ENCODE data around the gene MCM3AP.

Gene MCM3AP

DNA sequence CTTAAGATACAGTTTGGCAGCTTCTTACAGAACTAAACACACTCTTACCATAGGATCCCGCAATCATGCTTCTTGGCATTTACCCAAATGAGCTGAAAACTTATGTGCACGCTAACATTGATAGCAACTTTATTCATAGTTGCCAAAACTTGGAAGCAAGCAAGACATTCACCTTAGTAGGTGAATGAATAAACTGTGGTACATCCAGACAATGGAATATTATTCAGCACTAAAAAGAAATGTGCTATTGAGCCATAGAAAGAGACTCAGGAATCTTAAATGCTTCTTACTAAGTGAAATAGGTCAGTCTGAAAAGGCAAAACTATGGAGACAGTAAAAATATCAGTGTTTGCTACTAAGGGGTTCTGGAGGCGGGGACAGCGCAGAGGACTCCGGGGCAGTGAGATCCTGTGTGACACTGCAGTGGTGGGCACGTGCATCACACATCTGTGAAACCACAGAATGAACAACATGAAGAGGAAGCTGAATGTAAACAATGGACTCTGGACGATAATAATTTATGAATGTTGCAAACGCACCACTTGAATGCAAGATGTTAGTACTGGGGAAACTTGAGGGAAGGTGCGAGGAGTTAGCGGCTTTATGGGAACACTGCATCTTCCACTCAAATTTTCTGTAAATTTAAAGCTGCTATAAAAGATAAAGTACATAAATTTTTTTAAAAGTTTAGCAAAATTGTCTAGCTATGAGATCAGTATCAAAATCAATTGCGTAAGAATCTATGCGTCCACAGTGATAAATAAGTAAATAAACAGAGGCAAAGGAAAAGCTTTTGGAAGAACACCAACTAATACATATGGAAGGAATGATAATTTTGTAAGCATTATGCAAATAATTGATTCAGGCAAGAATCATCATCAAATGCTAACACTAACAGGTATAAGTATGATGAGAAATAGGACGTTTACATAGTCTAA, 85.7 kb downstream of the MCM3AP start:
- no peak for TF ChIP-seq Cebpa-rat (IDR thresholded peaks at IDR 0.05)

GRCh38 chr21:46196733-46197132, 88.7 kb downstream of the MCM3AP start:
- H4K20me1 ChIP-seq: no peaks in the 10 kb centered on the region
- H3K9me3 ChIP-seq: peaks cover 7% of the 10 kb centered on the region; the same call in 1 of the 2 replicates
- H3K4me1 ChIP-seq: peaks cover 9% of the 10 kb centered on the region
- H3K36me3 ChIP-seq: peaks cover 75% of the 10 kb centered on the region
- H3K4me2 ChIP-seq: no peak overlapping the region
- H3K4me3 ChIP-seq: no peak overlapping the region
- H3K9ac ChIP-seq: 0 out of 2 replicates have a peak overlapping the region, but pooled peaks have one; percentile 17
- H3K27me3 ChIP-seq: no peaks in the 10 kb centered on the region
- no peak overlapping the region for H3K27ac ChIP-seq
- TF ChIP-seq Cebpa-rat (IDR thresholded peaks at IDR 0.05): no peak

More for the DNA sequence above, 85.7 kb downstream of the MCM3AP start:
- H3K9me3 ChIP-seq: peaks cover 7% of the 10 kb centered on the region; the same call in 1 of the 2 replicates
- H3K9ac ChIP-seq: no peak overlapping the region
- H3K4me2 ChIP-seq: no peak overlapping the region
- H3K4me1 ChIP-seq: peaks cover 2% of the 10 kb centered on the region
- H4K20me1 ChIP-seq: no peaks in the 10 kb centered on the region
- no peak overlapping the region for H3K4me3 ChIP-seq
- H3K27ac ChIP-seq: no peak overlapping the region
- no peaks in the 10 kb centered on the region for H3K27me3 ChIP-seq
- H3K36me3 ChIP-seq: peaks cover 58% of the 10 kb centered on the region

DNA sequence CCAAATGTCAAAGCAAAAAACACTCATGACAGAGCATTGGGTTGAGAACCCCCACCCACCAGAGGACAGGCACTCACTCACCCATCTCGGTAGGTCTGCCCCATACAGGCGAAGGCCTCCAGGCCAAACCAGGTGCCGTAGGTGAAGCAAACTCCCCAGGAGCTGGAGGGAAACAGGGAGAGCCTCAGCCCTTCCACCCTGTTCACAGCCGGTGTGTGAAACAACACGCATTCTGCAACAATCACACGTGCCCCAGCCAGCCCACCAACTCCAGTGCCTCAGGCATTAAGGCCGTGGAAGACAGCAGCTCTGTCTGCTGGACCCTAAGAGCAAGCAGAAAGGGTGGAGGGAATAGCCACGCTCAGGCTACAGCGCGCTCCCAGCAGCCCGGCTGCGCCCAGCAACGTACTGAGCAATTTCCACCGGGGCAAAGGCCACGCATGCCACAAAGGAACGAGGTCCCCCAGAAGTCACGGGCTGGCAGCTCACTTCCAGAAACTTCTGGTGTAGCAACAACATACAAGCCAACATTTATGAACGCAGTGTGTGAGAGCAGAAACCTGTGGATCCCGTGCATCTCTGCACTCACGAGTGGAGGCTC, 89.7 kb downstream of the MCM3AP start:
- TF ChIP-seq Cebpa-rat (IDR thresholded peaks at IDR 0.05): no peak
- Histone ChIP-seq H4K20me1 (no peaks in the 10 kb centered on the region), H3K4me1 (peaks cover 14% of the 10 kb centered on the region), H3K4me3 (no peak overlapping the region), H3K36me3 (peaks cover 84% of the 10 kb centered on the region), H3K27me3 (no peaks in the 10 kb centered on the region), H3K27ac (no peak overlapping the region), H3K9me3 (peaks cover 7% of the 10 kb centered on the region; the same call in 1 of the 2 replicates), H3K4me2 (no peak overlapping the region), H3K9ac (no peak overlapping the region)

DNA sequence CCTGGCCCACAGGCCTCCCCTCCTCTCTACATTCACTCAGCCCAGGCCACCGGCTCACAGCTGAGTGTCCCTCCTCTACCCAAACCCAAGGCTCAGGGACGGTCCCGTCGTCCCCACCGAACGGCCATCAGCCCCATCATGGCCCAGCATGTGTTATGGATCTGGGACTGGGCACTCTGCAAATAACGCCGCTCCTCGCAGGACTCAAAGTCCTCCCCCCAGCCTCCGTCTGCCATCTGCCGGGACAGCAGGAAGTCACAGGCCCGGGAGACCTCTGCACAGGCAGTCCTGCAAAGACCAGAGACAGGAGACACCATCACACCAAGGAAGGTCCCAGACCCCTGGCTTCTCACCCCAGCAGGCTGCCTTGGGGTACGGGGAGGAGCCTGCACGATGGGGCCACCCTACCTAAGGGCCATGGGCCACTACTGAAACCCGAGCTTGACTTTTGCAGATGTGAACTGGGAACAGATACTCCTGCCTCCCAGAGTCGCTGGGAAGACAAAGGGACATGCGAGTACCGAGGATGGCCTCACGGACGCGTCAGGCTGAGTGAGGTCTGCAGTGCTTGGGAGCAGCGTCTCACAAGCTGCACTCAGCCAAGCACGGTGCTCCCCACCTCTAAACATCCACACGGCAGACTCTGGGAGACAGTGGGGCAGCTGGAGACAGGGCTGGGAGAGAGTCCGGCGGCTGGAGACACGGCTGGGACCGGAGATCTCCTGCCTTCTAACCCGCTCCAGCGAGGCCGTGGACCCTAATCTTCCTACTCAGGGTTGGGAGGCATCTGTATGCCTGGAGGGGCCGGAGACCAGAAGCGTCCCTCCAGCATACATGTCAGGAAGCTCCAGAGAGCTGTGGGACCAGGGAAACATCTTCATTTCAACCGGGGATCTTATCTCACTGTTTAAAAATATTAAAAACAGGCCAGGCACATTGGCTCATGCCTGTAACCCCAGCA, 90.8 kb downstream of the MCM3AP start:
- H4K20me1 ChIP-seq: no peaks in the 10 kb centered on the region; the same call in 1 of the 2 replicates
- no peak overlapping the region for H3K4me3 ChIP-seq
- H3K9me3 ChIP-seq: peaks cover 5% of the 10 kb centered on the region; the same call in 1 of the 2 replicates
- peaks cover 14% of the 10 kb centered on the region for H3K4me1 ChIP-seq
- no peak overlapping the region for H3K27ac ChIP-seq
- H3K9ac ChIP-seq: no peak overlapping the region; the same call in 1 of the 2 replicates
- H3K36me3 ChIP-seq: peaks cover 86% of the 10 kb centered on the region
- H3K27me3 ChIP-seq: no peaks in the 10 kb centered on the region
- TF ChIP-seq Cebpa-rat (IDR thresholded peaks at IDR 0.05): no peak
- H3K4me2 ChIP-seq: peak overlapping the region; percentile 11; the same call in 1 of the 2 replicates

- no peaks in the 10 kb centered on the region; the same call in 1 of the 2 replicates for H4K20me1 ChIP-seq
- no peaks in the 10 kb centered on the region for H3K9me3 ChIP-seq
- H3K4me1 ChIP-seq: peaks cover 14% of the 10 kb centered on the region
- H3K4me3 ChIP-seq: no peak overlapping the region
- peaks cover 85% of the 10 kb centered on the region for H3K36me3 ChIP-seq
- 0 out of 2 replicates have a peak overlapping the region, but pooled peaks have one; percentile 11 for H3K4me2 ChIP-seq
- no peak overlapping the region for H3K9ac ChIP-seq
- H3K27ac ChIP-seq: no peak overlapping the region
- no peaks in the 10 kb centered on the region for H3K27me3 ChIP-seq
- no peak for TF ChIP-seq Cebpa-rat (IDR thresholded peaks at IDR 0.05)
Observed at GRCh38 chr21:46193829-46194373, 91.5 kb downstream of the MCM3AP start.

DNA sequence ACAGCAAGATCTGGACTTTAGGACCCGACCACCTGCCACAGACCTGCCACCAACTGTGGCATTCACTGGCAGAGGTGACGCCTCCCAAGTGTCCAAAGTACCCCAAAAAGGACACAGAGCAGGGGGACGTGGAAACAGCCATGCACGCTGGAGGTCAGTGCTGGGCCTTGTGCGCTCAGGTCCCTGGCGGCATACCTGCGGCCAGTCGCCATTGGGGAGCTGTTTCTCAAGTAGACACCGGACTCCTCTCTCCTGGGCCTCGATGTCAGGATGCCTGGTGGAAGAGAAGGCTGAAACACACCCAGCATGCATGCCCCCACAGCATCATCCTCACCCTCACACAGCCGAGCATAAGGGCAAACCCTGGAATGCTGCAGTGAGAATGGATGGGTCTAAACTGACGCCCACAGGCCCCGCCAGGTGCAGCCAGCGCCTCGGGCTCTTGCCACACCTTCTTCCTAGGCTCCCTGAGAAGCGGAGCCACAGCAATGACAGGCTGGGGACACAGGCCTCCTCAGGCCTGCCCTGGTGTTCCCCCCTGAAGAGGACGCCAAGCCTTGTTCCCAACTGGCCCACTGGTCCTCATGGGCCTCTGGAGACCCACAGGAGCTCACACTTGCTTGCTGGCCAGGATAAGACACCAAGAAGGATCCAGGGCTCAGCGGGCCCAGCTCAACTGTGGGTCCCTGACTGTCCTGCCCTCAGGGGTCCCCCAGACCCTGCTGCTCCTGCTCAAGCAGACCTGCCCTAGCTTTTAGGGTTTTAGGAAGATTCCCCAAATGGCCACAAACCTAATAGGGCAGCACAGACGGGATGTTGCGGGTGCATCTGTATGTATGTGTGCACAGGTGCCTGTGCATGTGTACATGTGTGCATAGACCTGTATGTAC, 93.5 kb downstream of the MCM3AP start:
- Histone ChIP-seq H3K4me2 (no peak overlapping the region), H3K36me3 (peaks cover 79% of the 10 kb centered on the region), H4K20me1 (no peaks in the 10 kb centered on the region; the same call in 1 of the 2 replicates), H3K4me1 (peaks cover 14% of the 10 kb centered on the region), H3K27me3 (no peaks in the 10 kb centered on the region), H3K27ac (no peak overlapping the region), H3K9me3 (no peaks in the 10 kb centered on the region), H3K9ac (no peak overlapping the region), H3K4me3 (no peak overlapping the region)
- TF ChIP-seq Cebpa-rat (IDR thresholded peaks at IDR 0.05): no peak

GRCh38 chr21:46191257-46191685, 94.1 kb downstream of the MCM3AP start:
- H3K9ac ChIP-seq: no peak overlapping the region
- H4K20me1 ChIP-seq: no peaks in the 10 kb centered on the region; the same call in 1 of the 2 replicates
- peaks cover 14% of the 10 kb centered on the region for H3K4me1 ChIP-seq
- H3K27me3 ChIP-seq: no peaks in the 10 kb centered on the region
- no peak overlapping the region for H3K4me3 ChIP-seq
- TF ChIP-seq Cebpa-rat (IDR thresholded peaks at IDR 0.05): no peak
- no peak overlapping the region for H3K27ac ChIP-seq
- H3K4me2 ChIP-seq: no peak overlapping the region
- no peaks in the 10 kb centered on the region for H3K9me3 ChIP-seq
- H3K36me3 ChIP-seq: peaks cover 72% of the 10 kb centered on the region

DNA sequence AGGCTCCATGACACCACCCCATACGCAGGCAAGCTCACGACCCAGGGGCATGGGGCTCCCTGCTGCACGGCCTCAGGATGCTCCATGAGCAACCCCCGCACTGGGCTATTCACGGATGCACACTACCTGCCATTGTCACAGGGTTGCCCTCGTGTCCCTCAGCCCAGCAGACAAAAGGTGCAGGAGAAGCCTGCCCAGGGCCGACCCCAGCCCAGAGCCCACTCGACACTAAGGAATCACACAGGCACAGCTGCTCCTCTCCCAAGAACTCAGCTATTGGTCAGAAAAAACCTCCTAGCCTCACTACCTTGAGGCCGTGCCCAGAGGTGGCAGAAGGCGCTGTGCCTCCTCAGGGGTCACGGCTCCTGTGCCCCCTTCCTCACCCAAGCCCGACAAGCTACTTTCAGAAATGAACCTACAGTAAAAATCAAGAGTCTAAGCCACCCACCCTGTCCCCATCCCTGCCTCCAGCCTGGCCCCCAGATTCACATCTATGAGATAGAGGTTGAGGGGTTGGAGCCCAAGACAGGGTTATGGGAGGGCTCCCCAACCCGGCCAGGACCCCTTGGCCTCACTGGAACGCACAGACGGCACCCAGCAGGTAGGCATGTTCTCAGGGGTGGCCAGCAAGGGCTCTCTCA, 94.8 kb downstream of the MCM3AP start:
- H3K27me3 ChIP-seq: no peaks in the 10 kb centered on the region
- H3K9ac ChIP-seq: no peak overlapping the region
- no peak for TF ChIP-seq Cebpa-rat (IDR thresholded peaks at IDR 0.05)
- H3K4me3 ChIP-seq: no peak overlapping the region
- H3K9me3 ChIP-seq: no peaks in the 10 kb centered on the region
- H3K27ac ChIP-seq: no peak overlapping the region
- H3K4me2 ChIP-seq: no peak overlapping the region
- H4K20me1 ChIP-seq: no peaks in the 10 kb centered on the region; the same call in 1 of the 2 replicates
- peaks cover 14% of the 10 kb centered on the region for H3K4me1 ChIP-seq
- peaks cover 65% of the 10 kb centered on the region for H3K36me3 ChIP-seq
